GM12878 (cell line): Measurements from ENCODE around the gene MFAP1. TPM values are rescaled to one million over a fixed set of nuclear protein-coding genes. Genes with fewer than 3 reads are reported as not detected.
A peak's percentile ranks its signal among the peaks of the same experiment; 100 is the strongest.

ENCODE experiments used
- ASH2L ChIP-seq: fragments of 300-600, 200-600 bp; sonication (generic); IDR thresholded peaks from 2 replicates; pipeline ENCODE4 v1.6.1; 2017; ENCODE audit warnings: low read depth, mild to moderate bottlenecking, borderline replicate concordance
- BACH1 ChIP-seq: fragments of 450-650 bp; IDR thresholded peaks from 2 replicates; pipeline ENCODE4 v1.6.1; 2017; ENCODE audit warnings: mild to moderate bottlenecking, borderline replicate concordance
- CBX3 ChIP-seq: fragments of 200-600 bp; sonication (generic); IDR thresholded peaks from 2 replicates; pipeline ENCODE4 v1.6.1; 2016; ENCODE audit warnings: low read depth, borderline replicate concordance
- CHD2 ChIP-seq: IDR thresholded peaks from 2 replicates; pipeline ENCODE4 v1.6.1; 2011; ENCODE audit warnings: low read depth, low read length, improper control_type of control experiment, borderline replicate concordance
- CUX1 ChIP-seq: IDR thresholded peaks from 2 replicates; pipeline ENCODE4 v1.6.1; 2012; ENCODE audit warnings: improper control_type of control experiment, low read depth, low read length; ENCODE audit not compliant: insufficient replicate concordance
- FOS ChIP-seq: IDR thresholded peaks from 3 replicates; pipeline ENCODE4 v1.6.1; 2011; ENCODE audit warnings: borderline replicate concordance; ENCODE audit not compliant: insufficient read length; ENCODE audit errors: extremely low read depth
- FOXK2 ChIP-seq: fragments of 450-650 bp; IDR thresholded peaks from 2 replicates; pipeline ENCODE4 v1.6.1; 2017; ENCODE audit warnings: mild to moderate bottlenecking, moderate library complexity
- FOXM1 ChIP-seq: IDR thresholded peaks from 2 replicates; pipeline ENCODE4 v1.6.1; 2012; ENCODE audit warnings: low read depth, mild to moderate bottlenecking, inconsistent platforms, low read length, moderate library complexity
- IKZF1 ChIP-seq: fragments of 450-650 bp; conservative IDR thresholded peaks from 2 replicates; pipeline ENCODE4 v1.6.1; 2017; ENCODE audit warnings: antibody characterized with exemption, mild to moderate bottlenecking
- IRF3 ChIP-seq: fragments of 450-650 bp; IDR thresholded peaks from 2 replicates; pipeline ENCODE4 v1.6.1; 2014; ENCODE audit warnings: mild to moderate bottlenecking
- MTA3 ChIP-seq: IDR thresholded peaks from 2 replicates; pipeline ENCODE4 v1.6.1; 2012; ENCODE audit warnings: low read length, inconsistent platforms, borderline replicate concordance
- MXI1 ChIP-seq: fragments of 150-350 bp; IDR thresholded peaks from 2 replicates; pipeline ENCODE4 v1.6.1; 2011; ENCODE audit warnings: low read depth, mild to moderate bottlenecking, inconsistent platforms, low read length, improper control_type of control experiment
- MYB ChIP-seq: fragments of 150-350 bp; IDR thresholded peaks from 2 replicates; pipeline ENCODE4 v1.6.1; 2014; ENCODE audit warnings: mild to moderate bottlenecking, low read depth, low read length, borderline replicate concordance
- NFYB ChIP-seq: IDR thresholded peaks from 2 replicates; pipeline ENCODE4 v1.6.1; 2011; ENCODE audit warnings: low read depth, mild to moderate bottlenecking, low read length, improper control_type of control experiment, moderate library complexity; ENCODE audit not compliant: insufficient read depth
- NR2C2 ChIP-seq: IDR thresholded peaks from 2 replicates; pipeline ENCODE4 v1.6.1; 2011; ENCODE audit warnings: borderline replicate concordance, low read depth; ENCODE audit not compliant: control insufficient read depth, insufficient read length
- RCOR1 ChIP-seq: conservative IDR thresholded peaks from 2 replicates; pipeline ENCODE4 v1.6.1; 2012; ENCODE audit warnings: low read depth, low read length, improper control_type of control experiment
- RUNX3 ChIP-seq: IDR thresholded peaks from 2 replicates; pipeline ENCODE4 v1.6.1; 2012; ENCODE audit warnings: low read length, inconsistent platforms
- SKIL ChIP-seq: fragments of 450-650 bp; IDR thresholded peaks from 2 replicates; pipeline ENCODE4 v1.6.1; 2017; ENCODE audit warnings: mild to moderate bottlenecking, low read depth, inconsistent platforms; ENCODE audit not compliant: poor library complexity, severe bottlenecking
- SMAD1 ChIP-seq: fragments of 450-650 bp; IDR thresholded peaks from 2 replicates; pipeline ENCODE4 v1.6.1; 2018; ENCODE audit warnings: mild to moderate bottlenecking, low read depth; ENCODE audit not compliant: partially characterized antibody
- SMC3 ChIP-seq: IDR thresholded peaks from 2 replicates; pipeline ENCODE4 v1.6.1; 2011; ENCODE audit warnings: low read length, improper control_type of control experiment, borderline replicate concordance
- ZBED1 ChIP-seq: IDR thresholded peaks from 2 replicates; pipeline ENCODE4 v1.6.1; 2016; ENCODE audit warnings: borderline replicate concordance
- ZNF274 ChIP-seq: IDR thresholded peaks from one replicate; pipeline ENCODE4 v1.8.0; 2011; ENCODE audit not compliant: insufficient read length, insufficient read depth
- ZSCAN29 ChIP-seq: fragments of 450-650 bp; IDR thresholded peaks from 2 replicates; pipeline ENCODE4 v1.6.1; 2017; ENCODE audit warnings: mild to moderate bottlenecking, moderate library complexity
- polyA plus RNA-seq, 11 experiments: library from polyadenylated mRNA; depleted of rRNA in 4 of 11; unstranded in 6 of 11; stranded (reverse) in 5 of 11; fragments of >200 nt; fragmentation: Nextera tagmentation in 4 of 11; fragmentation: Illumina TruSeq in 1 of 11; extraction: Ambion mirVana in 4 of 11; extraction: Trizol in 1 of 11; gene quantifications; 1 replicate in 1 of 11; 2 replicates in 10 of 11; pipeline versions ENCODE4 v1.2.1 to v1.2.3, GENCODE V29; 2011 to 2016; ENCODE audit warnings: inconsistent platforms in 2 of 11, missing spikeins in 2 of 11, low read depth in 1 of 11
- total RNA-seq, 4 experiments: library from RNA; depleted of rRNA in 3 of 4; stranded (reverse); fragments of >200 nt in 3 of 4; fragmentation: Illumina TruSeq in 1 of 4; extraction: Trizol in 1 of 4; gene quantifications; 2 replicates each; pipeline versions ENCODE4 v1.2.1 to v1.2.3, GENCODE V29; 2013 to 2021

Gene MFAP1
- total and polyA plus RNA-seq, 10 of the 15 experiments (the other 5 are each of a cell fraction or from before 2014, with no cell fraction given) = 24.5 to 67.3 (median 47.4) TPM

GRCh38 chr15:43826508-43827341 is 2.2 kb upstream of the MFAP1 start, which contains the start of gene WDR76 (continued):
- TF ChIP-seq IRF3 (no peak), CUX1 (no peak), RUNX3 (peak; percentile 46; the same call in 1 of the 2 replicates), NR2C2 (no peak), ZBED1 (no peak), CHD2 (no peak), MXI1 (no peak), FOXM1 (no peak), NFYB (no peak), FOXK2 (no peak), CBX3 (no peak), BACH1 (no peak), FOS (no peak), SMAD1 (no peak), MYB (no peak), ASH2L (0 out of 2 replicates have a peak, but pooled peaks have one; percentile 72), MTA3 (no peak), ZSCAN29 (no peak), RCOR1 (no peak), ZNF274 (no peak), SMC3 (no peak), SKIL (no peak), IKZF1 (peak; percentile 62)
